SK-MEL-5 (cell line): Measurements from ENCODE around the gene APOB. TPM values are rescaled to one million over a fixed set of nuclear protein-coding genes. Genes with fewer than 3 reads are reported as not detected.

Experiments used
- DNase-seq: peaks from one replicate; pipeline ENCODE4 v3.0.0-alpha.2; 2016; ENCODE audit warnings: low read depth, low spot score
- in situ Hi-C: cut with HindIII; loops from 2 replicates; pipeline ENCODE4 v1.10.0; 2016; ENCODE audit warnings: low sequenced_read_pairs, high pct_unique_total_duplicates, low pct_unique_long_range_greater_than_20kb
- polyA plus RNA-seq, 2 experiments: library from polyadenylated mRNA; depleted of rRNA; stranded (reverse); fragments of >200 nt; gene quantifications; 2 replicates each; pipeline ENCODE4 v1.2.3, GENCODE V29; 2015
- total RNA-seq: library from RNA; depleted of rRNA; stranded (reverse); fragments of >200 nt; shearing (Covaris generic); gene quantifications from 2 replicates; pipeline ENCODE4 v1.2.3, GENCODE V29; 2014; rRNA removed

The APOB gene, protein sequence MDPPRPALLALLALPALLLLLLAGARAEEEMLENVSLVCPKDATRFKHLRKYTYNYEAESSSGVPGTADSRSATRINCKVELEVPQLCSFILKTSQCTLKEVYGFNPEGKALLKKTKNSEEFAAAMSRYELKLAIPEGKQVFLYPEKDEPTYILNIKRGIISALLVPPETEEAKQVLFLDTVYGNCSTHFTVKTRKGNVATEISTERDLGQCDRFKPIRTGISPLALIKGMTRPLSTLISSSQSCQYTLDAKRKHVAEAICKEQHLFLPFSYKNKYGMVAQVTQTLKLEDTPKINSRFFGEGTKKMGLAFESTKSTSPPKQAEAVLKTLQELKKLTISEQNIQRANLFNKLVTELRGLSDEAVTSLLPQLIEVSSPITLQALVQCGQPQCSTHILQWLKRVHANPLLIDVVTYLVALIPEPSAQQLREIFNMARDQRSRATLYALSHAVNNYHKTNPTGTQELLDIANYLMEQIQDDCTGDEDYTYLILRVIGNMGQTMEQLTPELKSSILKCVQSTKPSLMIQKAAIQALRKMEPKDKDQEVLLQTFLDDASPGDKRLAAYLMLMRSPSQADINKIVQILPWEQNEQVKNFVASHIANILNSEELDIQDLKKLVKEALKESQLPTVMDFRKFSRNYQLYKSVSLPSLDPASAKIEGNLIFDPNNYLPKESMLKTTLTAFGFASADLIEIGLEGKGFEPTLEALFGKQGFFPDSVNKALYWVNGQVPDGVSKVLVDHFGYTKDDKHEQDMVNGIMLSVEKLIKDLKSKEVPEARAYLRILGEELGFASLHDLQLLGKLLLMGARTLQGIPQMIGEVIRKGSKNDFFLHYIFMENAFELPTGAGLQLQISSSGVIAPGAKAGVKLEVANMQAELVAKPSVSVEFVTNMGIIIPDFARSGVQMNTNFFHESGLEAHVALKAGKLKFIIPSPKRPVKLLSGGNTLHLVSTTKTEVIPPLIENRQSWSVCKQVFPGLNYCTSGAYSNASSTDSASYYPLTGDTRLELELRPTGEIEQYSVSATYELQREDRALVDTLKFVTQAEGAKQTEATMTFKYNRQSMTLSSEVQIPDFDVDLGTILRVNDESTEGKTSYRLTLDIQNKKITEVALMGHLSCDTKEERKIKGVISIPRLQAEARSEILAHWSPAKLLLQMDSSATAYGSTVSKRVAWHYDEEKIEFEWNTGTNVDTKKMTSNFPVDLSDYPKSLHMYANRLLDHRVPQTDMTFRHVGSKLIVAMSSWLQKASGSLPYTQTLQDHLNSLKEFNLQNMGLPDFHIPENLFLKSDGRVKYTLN (N-terminal part only)
- total RNA-seq: not detected in 2 replicates
- polyA plus RNA-seq (2015; cell fraction: cytosol; rRNA removed): not detected in 2 replicates
- polyA plus RNA-seq (2015; cell fraction: nucleus; rRNA removed): not detected in 2 replicates

DNA sequence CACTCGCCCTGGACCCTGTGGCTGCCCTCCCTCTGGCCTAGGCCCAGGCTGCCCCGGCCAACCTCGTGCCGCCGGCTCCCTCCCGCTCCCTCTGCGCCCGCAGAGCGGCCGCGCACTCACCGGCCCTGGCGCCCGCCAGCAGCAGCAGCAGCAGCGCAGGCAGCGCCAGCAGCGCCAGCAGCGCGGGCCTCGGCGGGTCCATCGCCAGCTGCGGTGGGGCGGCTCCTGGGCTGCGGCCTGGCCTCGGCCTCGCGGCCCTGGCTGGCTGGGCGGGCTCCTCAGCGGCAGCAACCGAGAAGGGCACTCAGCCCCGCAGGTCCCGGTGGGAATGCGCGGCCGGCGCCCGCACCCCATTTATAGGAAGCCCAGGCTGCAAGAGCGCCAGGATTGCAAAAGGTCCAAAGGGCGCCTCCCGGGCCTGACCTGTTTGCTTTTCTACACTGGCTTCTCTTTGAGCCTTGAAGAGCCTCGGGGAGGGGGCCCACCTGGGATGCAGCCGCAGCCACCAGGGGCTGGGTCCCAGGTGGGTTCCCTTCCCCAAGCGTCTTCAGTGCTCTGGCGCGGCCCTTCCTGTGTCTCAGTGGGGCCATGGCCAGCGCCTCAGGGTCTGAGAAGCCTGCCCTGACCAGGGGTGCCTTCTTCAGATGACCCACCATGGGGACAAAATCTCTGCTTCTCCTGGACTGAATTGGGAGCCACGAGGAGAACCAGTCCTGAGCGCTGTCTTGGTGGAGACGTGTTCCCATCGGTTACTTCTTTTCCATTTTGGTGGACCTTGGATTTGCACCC lies at the start of gene APOB:
TSS of gene APOB (minus strand) at position 330 of the 789 bp plus-strand sequence. CDS start at position 202, 128 bp downstream.
- DNase-seq: no peak
- in situ Hi-C loops: no loop called here

DNA sequence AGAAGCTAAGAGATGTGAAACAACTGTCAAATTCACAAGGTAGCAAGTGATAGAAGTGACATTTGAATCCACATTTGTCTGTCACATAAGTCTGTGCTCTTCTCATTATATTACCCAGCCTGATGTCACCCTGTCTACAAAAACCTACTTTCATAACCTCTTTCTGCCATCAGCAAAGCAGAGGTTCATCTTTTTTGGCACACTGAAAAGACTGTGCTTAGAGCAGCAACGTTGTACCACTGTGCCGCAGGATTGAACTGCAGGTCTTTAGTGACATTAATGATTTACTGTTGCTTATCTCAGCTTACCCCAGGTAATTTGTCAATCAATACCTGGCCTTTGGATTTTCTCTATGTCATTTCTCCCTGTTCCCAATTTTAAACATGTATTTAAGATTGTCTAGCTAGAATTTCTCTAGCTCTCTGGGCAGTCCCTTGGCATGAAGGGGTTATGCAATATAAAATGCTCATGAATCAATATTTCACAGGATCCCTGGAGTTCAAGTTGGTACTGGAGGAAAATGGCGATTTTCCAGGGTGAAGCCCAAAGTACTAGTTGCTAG lies 48.5 kb upstream of the APOB start:
- in situ Hi-C loops: no loop called here

DNA sequence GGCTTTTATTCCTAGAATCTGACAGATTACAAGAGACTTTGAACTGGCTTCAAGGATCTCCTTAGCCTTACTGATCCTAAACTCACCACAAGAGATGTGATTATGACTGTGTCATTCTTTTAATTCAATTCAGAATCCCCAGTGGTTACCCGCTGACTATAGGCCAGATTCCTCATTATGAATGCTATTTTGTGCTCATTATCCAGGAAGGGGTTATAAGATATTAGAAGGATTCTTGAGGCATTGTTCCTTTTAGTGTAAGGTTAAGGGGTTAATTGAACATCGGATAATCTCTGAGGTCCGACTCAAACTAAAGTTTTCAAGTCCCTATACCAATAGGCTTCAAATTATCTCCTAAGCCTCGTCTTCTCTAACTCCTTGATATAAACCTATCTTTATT lies 40.5 kb upstream of the APOB start:
- no peak for DNase-seq
- in situ Hi-C loops: no loop called here

More for the DNA sequence above, 48.5 kb upstream of the APOB start:
- no peak for DNase-seq

DNA sequence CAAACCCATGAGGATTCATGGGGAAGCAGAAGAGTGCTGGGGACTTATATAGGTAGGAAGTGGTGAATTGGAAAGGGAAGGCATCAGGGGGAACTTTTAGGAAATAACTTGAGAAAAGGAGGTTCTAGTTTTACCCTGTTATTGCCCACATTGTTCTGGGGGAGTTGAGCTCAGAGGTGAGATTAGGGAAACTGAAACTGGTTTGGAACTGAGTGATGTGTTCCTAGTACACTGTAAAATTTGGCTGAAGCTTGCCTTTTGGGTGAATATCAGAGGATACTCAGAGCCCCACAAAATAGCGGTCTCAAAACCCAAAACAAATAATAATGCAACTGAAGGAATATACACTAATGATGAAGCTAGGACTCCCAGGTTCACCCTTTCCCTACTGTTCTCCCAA lies 39.6 kb upstream of the APOB start:
- in situ Hi-C loops: no loop called here
- no peak for DNase-seq

DNA sequence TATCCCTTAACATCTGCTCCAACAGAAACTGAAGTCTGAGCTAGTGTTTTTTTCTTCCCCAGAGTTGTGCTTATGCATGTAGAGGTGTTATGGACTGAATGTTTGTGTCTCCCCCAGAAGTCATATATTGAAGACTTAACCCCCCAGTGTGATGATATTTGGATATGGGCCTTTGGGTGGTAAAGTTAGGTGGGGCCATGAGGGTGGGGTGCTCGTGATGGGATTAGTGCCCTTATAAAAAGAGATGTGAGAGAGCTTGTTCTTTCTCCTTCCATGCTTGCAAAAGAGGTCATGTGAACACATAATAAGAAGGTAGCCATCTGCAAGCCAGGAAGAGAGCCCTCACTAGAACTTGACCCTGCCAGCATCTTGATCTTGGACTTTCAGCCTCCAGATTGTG lies 34.4 kb upstream of the APOB start:
- no peak for DNase-seq
- in situ Hi-C loops: no loop called here

DNA sequence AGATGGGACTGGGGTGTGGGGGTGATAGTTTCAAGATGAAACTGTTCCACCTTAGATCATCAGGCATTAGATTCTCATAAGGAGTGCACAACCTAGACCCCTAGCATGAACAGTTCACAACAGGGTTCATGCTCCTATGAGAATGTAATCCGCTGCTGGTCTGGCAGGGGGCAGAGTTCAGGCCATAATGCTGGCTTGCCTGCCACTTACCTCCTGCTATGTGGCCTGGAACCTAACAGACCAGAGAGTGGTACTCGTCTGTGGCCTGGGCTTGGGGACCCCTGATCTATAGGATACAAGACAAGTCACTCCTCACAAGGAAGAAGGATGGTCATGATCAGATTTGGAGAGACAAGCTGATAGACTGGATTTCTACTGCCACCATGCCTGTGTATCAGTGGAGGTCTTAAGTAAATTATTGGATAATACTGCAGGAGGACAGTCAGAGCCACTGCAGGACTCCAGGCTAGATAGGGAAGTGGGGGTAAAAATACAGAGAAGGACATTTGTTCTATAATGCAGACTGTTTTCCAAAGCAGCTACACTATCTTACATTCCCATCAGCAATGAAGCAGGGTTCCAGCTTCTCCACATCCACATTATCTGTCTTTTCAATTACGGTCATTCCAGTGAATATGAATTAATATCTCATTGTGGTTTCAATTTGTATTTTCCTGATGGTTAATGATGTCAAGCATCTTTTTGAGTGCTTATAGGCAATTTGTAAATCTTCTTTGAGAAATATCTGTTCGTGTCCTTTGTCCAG lies 28.8 kb upstream of the APOB start:
- in situ Hi-C loops: no loop called here
- no peak for DNase-seq

DNA sequence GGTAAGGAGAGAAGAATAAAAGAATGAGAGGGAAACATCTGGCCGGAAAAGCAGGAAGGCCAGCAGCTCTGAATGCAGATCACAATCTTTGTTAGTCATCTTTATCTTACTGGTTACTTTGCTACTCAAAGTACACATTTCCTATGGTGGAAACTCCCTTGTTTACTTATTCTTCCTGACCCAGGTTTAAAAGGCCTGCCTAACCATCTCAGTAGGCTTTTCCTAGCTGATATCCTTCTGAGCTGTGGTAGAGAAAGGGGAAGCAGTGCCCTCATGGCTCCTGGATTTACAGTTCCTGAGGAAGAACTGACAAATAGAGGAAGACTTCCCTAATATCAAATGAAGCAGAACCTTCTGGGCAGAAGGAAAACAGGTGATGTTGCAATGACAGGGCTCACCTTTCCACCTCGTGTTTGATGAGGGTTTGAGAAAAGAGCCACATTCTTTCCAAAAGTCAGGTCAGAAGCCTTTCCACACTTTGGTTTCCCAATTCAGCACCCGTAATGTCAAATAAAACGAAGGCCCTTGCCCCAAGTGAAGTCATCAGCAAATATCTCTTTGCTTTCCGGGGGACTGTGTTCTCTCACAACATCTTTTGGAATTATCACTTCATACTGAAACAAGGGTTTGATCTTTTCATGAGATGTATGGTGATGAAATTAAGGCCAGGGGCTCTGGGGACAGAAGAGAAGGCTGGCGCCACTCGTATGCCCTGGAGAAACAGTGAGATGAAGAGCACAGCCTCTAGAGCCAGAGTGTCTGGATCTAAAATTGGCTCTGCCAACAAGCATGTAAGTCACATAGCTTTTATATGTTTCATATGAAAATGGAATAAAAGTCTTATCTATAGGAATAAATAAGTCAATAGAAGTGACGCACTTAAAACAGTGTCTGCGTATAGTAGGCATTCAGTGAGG lies 26.7 kb upstream of the APOB start:
- in situ Hi-C loops: no loop called here
- DNase-seq: no peak

DNA sequence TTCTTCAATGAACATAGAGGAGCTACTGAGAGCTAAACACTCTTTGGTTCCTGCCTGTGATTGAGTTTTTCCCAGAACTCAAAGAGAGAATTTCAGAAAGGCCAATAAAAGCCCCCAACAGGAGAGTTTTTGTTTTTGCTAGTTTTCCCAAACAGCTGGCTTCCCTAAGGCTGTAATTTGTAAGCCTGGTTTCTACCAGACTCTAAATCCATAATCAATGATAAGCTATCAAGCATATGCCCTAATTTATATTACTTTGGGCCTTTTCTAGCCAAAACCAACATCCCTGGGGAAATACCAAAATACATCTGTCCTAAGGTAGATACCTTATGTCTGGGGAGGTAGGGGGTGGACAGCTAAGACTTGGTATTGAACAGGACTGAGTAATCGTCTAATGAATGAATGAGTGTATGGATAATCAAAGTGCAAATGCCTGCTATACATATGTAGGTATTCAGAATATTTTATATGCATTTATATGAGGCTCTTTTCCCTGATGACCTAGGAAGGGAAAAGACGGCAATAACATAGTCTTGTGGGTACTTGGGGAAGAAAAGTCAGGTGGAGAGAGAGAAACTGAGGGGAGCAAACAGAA lies 26.0 kb upstream of the APOB start:
- in situ Hi-C loops: no loop called here
- DNase-seq: no peak

DNA sequence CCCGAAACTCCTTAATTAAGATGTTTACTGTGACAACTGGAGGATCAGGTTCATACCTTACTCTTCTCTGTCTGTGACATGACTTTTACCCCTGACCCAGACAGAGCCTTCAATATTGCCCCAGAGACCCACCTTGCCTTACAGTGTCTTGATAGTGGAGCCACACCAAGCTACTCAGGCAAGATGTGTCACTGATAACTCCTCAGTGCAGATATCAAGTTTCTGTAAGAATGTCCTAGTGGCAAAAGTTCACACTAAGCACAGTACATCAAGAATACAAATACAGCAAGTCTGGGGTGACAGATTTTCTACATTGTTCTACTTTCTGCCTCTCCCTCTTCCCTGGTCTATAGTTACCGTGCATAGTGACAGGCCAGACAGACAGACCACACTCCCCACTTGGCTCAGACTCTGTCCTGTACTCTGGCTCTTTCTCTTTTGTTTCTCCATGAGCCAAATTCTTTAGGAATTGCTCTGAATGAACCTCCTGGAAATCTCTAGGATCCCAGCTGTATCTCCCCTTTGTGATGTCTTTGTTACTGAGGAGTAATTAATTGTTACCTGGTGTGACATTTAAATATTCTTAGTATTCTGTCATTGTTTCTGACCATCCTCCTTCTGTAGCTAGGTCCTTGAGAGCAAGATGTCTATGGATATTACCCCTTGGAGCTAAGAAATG lies 24.1 kb upstream of the APOB start:
- in situ Hi-C loops: no loop called here
- no peak for DNase-seq

DNA sequence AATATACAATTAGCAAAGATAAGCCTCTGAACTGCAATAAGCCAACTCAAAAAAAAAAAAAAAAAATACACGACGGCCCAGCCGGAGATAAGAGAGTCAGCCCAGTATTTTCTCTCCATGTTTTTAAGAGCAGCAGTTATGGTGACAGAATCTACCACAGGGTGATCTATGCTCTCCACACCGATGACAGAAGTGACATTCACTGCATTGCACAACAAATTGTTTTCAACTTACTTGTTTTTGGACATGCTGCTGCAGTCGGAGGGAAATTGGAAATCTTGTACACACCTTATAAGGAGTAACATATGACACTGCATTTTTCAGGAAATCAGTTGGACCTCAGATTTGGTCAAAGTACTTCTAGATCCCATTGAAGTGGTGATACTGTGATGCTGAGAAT lies 23.3 kb upstream of the APOB start:
- DNase-seq: no peak
- in situ Hi-C loops: no loop called here

DNA sequence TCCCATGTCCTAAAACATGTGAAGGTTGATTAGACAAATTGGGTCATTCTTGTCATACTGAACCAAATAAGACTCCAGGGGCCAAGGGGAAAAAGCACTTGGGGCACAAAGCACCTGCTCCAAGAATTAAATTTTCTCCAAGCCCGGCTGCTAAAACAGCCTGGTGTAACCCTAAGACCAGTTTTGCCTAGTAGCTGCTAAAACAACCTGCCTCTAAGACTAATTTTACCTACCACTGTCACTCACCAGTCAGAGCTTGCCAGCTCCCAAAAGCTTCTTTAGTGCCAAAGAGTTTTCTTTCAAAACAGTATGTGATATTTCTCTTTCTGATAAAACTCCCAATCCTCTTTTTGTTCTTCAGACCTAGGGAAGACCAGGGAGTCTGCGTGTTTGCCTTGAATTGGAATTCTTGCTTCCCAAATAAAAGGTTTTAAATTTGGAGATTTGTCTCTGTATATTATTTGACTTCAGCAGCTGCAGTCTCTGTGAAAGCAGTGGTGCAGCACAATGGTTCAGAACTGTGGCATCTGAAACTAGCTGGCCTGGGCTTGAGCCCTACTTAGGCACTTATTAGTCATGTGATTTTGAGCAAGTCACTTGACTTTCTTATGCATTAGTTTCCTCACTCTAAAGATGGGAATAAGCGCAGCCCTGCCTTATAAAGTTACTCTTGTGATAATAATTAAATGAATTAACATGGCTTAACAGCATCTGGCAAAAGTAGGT lies 16.2 kb upstream of the APOB start:
- no peak for DNase-seq
- in situ Hi-C loops: no loop called here

DNA sequence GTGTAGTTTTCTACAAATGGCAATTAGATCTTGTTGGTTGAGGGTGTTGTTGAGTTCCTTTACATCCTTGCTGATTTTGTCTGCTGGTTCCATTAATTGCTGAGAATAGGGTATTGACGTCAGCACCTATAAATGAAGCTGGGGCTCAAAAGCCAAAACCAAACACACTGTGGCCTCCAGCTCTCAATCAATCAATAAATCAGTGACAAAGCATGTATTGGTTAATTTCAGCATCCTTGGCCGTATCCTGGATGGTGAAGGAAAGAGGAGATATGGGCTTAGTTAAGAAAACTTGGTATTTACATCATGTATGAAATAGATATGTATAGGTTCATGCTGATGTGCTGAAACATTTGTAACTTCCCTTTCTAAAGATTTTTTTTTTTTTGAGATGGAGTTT lies 13.2 kb upstream of the APOB start:
- in situ Hi-C loops: no loop called here
- DNase-seq: no peak

DNA sequence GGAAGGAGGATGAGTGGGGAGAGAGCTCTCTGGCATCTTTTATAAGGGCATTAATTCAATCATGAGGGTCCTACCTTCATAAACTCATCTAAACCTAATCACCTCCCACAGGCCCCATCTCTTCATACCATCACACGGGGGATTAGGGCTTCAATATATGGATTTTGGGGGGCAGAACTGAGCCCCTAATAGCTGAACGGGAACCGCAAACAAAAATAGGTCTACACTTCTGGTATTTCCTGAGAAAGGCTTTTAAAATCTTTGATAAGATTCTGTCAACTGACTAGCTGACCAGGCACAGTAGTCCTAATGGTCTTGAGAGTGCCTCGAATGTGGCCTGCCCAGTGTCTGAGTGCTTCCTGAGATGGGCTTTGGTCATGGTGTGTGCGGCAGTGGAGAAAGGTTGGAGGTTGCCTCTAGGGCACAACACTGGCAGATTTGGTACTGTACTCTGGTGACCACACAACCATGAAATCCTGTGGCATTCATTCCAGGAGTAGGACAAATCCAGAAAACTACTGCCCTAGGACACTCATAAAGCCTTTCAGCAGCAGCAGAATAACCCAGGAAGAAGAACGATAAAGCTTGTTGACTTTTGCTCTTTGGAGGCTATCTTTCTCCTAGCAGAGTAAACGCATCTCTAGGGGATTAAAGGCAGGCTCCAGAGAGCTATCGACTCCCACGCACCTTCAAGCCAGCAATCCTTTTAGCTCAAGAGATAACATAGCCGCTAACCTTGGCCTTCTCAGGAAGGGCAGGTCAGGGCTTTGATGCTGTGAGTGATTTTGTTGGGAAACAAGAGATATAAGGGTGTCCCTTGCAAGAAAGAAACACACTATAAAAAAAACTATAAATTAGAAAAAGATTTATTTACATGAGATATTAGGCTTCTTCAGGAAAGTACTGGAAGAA lies 12.3 kb upstream of the APOB start:
- DNase-seq: no peak
- in situ Hi-C loops: no loop called here
